GM12878 (cell line): ENCODE measurements around the gene SPIRE1. TPM values are rescaled to one million over a fixed set of nuclear protein-coding genes. Genes with fewer than 3 reads are reported as not detected.

ENCODE experiments used
- ATAC-seq: fragments of 200-7000 bp; cut with Tn5 transposase; 3 replicates; pipeline ENCODE4 v1.9.1; 2020; ENCODE audit warnings: mild to moderate bottlenecking, moderate library complexity
- BruUV-seq: library from RNA; stranded (reverse); fragments of 400-500 nt; replicated peaks from 2 replicates; lab custom pipeline; 2021; lab: Mats Ljungman, UMichigan
- CTCF ChIA-PET: fragments of 300-600 bp; sonication (Branson Sonifier 250); formaldehyde crosslinking; extraction: SDS; loops from one replicate; lab custom pipeline; 2021; ENCODE audit warnings: inconsistent platforms; lab: Yijun Ruan, JAX
- POLR2A ChIA-PET: fragments of 350-600 bp; formaldehyde crosslinking; extraction: SDS; loops from one replicate; lab custom pipeline; 2021; ENCODE audit warnings: inconsistent platforms; lab: Charles Lee
- RAD21 ChIA-PET: fragments of 300-600 bp; sonication (Branson Sonifier 250); formaldehyde crosslinking; loops from one replicate; lab custom pipeline; 2023; ENCODE audit warnings: antibody characterized with exemption; ENCODE audit not compliant: unreplicated experiment; lab: Charles Lee
- SMC1A ChIA-PET: fragments of 300-600 bp; sonication (Branson Sonifier 250); formaldehyde crosslinking; loops from one replicate; lab custom pipeline; 2023; ENCODE audit not compliant: unreplicated experiment, uncharacterized antibody; lab: Charles Lee
- DNase-seq: peaks from one replicate; pipeline ENCODE4 v3.0.0-alpha.2; 2011; ENCODE audit warnings: low read depth, low spot score
- FAIRE-seq: peaks from 3 replicates; lab custom pipeline; 2011; peaks lifted over from hg19 to GRCh38; lab: Jason Lieb, UNC
- H2AFZ ChIP-seq: 2 replicates; pipeline ENCODE4 v1.6.0; 2011; ENCODE audit warnings: low read depth, low read length, control low read depth; ENCODE audit not compliant: control insufficient read depth
- H3K27ac ChIP-seq: 2 replicates; pipeline ENCODE4 v1.5.1; 2011; ENCODE audit warnings: control low read depth; ENCODE audit not compliant: control insufficient read depth, insufficient read depth
- H3K27me3 ChIP-seq, 2 experiments: replicated peaks in 1 of 2; 2 replicates each; pipeline versions ENCODE4 v1.6.0 to v1.6.1; 2011; ENCODE audit warnings: low read length in 1 of 2; ENCODE audit not compliant: control insufficient read depth in 2 of 2, insufficient read depth in 2 of 2
- H3K36me3 ChIP-seq, 2 experiments: 2 replicates each; pipeline ENCODE4 v1.5.1; 2011; ENCODE audit warnings: low read length in 1 of 2; ENCODE audit not compliant: control insufficient read depth in 2 of 2, insufficient read depth in 2 of 2
- H3K4me1 ChIP-seq: 2 replicates; pipeline ENCODE4 v1.6.1; 2011; ENCODE audit warnings: mild to moderate bottlenecking, low read length, moderate library complexity, mixed read lengths; ENCODE audit not compliant: control insufficient read depth, insufficient read depth
- H3K4me2 ChIP-seq: 2 replicates; pipeline ENCODE4 v1.6.0; 2011; ENCODE audit warnings: control low read depth; ENCODE audit not compliant: control insufficient read depth, insufficient read depth
- H3K4me3 ChIP-seq: fragments of 200-600 bp; sonication (generic); 2 replicates; pipeline ENCODE4 v1.5.1; 2016
- H3K79me2 ChIP-seq: 2 replicates; pipeline ENCODE4 v1.6.0; 2011; ENCODE audit warnings: low read length; ENCODE audit not compliant: control insufficient read depth, insufficient read depth
- H3K9ac ChIP-seq: 2 replicates; pipeline ENCODE4 v1.8.0; 2011; ENCODE audit warnings: low read length, control low read depth, mixed read lengths; ENCODE audit not compliant: control insufficient read depth, insufficient read depth
- H3K9me3 ChIP-seq: replicated peaks from 3 replicates; pipeline ENCODE4 v1.5.1; 2011; ENCODE audit warnings: mild to moderate bottlenecking, low read length; ENCODE audit not compliant: control insufficient read depth, insufficient read depth
- H4K20me1 ChIP-seq: 2 replicates; pipeline ENCODE4 v1.6.0; 2011; ENCODE audit not compliant: control insufficient read depth, insufficient read depth
- BRCA1 ChIP-seq: IDR thresholded peaks from 2 replicates; pipeline ENCODE4 v1.6.1; 2011; ENCODE audit warnings: low read depth, low read length, improper control_type of control experiment
- CHD1 ChIP-seq: IDR thresholded peaks from 2 replicates; pipeline ENCODE4 v1.6.1; 2012; ENCODE audit warnings: low read depth, low read length, improper control_type of control experiment
- DPF2 ChIP-seq: fragments of 450-650 bp; IDR thresholded peaks from 2 replicates; pipeline ENCODE4 v1.6.1; 2017; ENCODE audit warnings: mild to moderate bottlenecking
- FOXK2 ChIP-seq: fragments of 450-650 bp; IDR thresholded peaks from 2 replicates; pipeline ENCODE4 v1.6.1; 2017; ENCODE audit warnings: mild to moderate bottlenecking, moderate library complexity
- GABPA ChIP-seq: IDR thresholded peaks from 2 replicates; pipeline ENCODE4 v1.6.1; 2014; ENCODE audit warnings: antibody characterized with exemption, low read depth, mild to moderate bottlenecking, inconsistent platforms
- MLLT1 ChIP-seq: fragments of 450-650 bp; IDR thresholded peaks from 2 replicates; pipeline ENCODE4 v1.6.1; 2016; ENCODE audit warnings: mild to moderate bottlenecking
- MYC ChIP-seq: IDR thresholded peaks from 2 replicates; pipeline ENCODE4 v1.6.1; 2011; ENCODE audit warnings: mild to moderate bottlenecking, low read length, moderate library complexity, inconsistent platforms; ENCODE audit not compliant: insufficient read depth, insufficient replicate concordance, insufficient read length, severe bottlenecking
- NR2C2 ChIP-seq: IDR thresholded peaks from 2 replicates; pipeline ENCODE4 v1.6.1; 2011; ENCODE audit warnings: borderline replicate concordance, low read depth; ENCODE audit not compliant: control insufficient read depth, insufficient read length
- PAX8 ChIP-seq: fragments of 450-650 bp; IDR thresholded peaks from 2 replicates; pipeline ENCODE4 v1.6.1; 2017; ENCODE audit warnings: mild to moderate bottlenecking, moderate library complexity
- POLR2A ChIP-seq: IDR thresholded peaks from 2 replicates; pipeline ENCODE4 v1.6.1; 2011; ENCODE audit warnings: low read depth, mild to moderate bottlenecking, low read length
- SPI1 ChIP-seq: IDR thresholded peaks from 2 replicates; pipeline ENCODE4 v1.6.1; 2011; ENCODE audit warnings: low read depth, mild to moderate bottlenecking, low read length, moderate library complexity, borderline replicate concordance; ENCODE audit not compliant: insufficient read depth
- SREBF2 ChIP-seq: IDR thresholded peaks from 2 replicates; pipeline ENCODE4 v1.6.1; 2012; ENCODE audit warnings: mild to moderate bottlenecking, low read length
- SUPT20H ChIP-seq: IDR thresholded peaks from 2 replicates; pipeline ENCODE4 v1.6.1; 2011; ENCODE audit warnings: low read depth, mild to moderate bottlenecking, low read length, moderate library complexity, borderline replicate concordance; ENCODE audit not compliant: control insufficient read depth
- YY1 ChIP-seq: IDR thresholded peaks from 2 replicates; pipeline ENCODE4 v1.6.1; 2011; ENCODE audit warnings: low read depth, mild to moderate bottlenecking, low read length
- ZNF592 ChIP-seq: fragments of 450-650 bp; IDR thresholded peaks from 2 replicates; pipeline ENCODE4 v1.6.1; 2017; ENCODE audit warnings: mild to moderate bottlenecking, moderate library complexity
- WGBS: methylation state at CpG from one replicate; pipeline ENCODE4 v1.1.6; 2016; ENCODE audit warnings: low lambda C conversion rate; ENCODE audit not compliant: insufficient replicate concordance, insufficient coverage; ENCODE audit errors: missing lambda C conversion rate; 5-methylcytosine and 5-hydroxymethylcytosine counted together
- in situ Hi-C: fragments of 300-500 bp; cut with MboI; formaldehyde crosslinking; loops from 9 replicates; pipeline ENCODE4 v1.14.3; 2018; ENCODE audit warnings: mixed read lengths
- intact Hi-C: fragments of 100-400 bp; cut with micrococcal nuclease; formaldehyde crosslinking; loops from one replicate; pipeline ENCODE4 v1.14.2; 2022; ENCODE audit not compliant: unreplicated experiment
- polyA plus RNA-seq, 11 experiments: library from polyadenylated mRNA; depleted of rRNA in 4 of 11; unstranded in 6 of 11; stranded (reverse) in 5 of 11; fragments of >200 nt; fragmentation: Nextera tagmentation in 4 of 11; fragmentation: Illumina TruSeq in 1 of 11; extraction: Ambion mirVana in 4 of 11; extraction: Trizol in 1 of 11; gene quantifications; 1 replicate in 1 of 11; 2 replicates in 10 of 11; pipeline versions ENCODE4 v1.2.1 to v1.2.3, GENCODE V29; 2011 to 2016; ENCODE audit warnings: inconsistent platforms in 2 of 11, missing spikeins in 2 of 11, low read depth in 1 of 11
- total RNA-seq, 4 experiments: library from RNA; depleted of rRNA in 3 of 4; stranded (reverse); fragments of >200 nt in 3 of 4; fragmentation: Illumina TruSeq in 1 of 4; extraction: Trizol in 1 of 4; gene quantifications; 2 replicates each; pipeline versions ENCODE4 v1.2.1 to v1.2.3, GENCODE V29; 2013 to 2021

The SPIRE1 gene
- total and polyA plus RNA-seq, 10 of the 15 experiments (the other 5 are each of a cell fraction or from before 2014, with no cell fraction given), result 0.18 to 9.2 (median 4.3) TPM

- DNase-seq, result no peak
- ATAC-seq, result no peak
- H3K27me3 ChIP-seq, result no peaks in the 10 kb centered on the region; a peak in 1 of 4 replicates
- no TSS peak for BruUV-seq
- RAD21 ChIA-PET, result no interaction called here
- no peaks in the 10 kb centered on the region for H3K36me3 ChIP-seq
- H3K4me2 ChIP-seq, result no peak overlapping the region
- no peaks in the 10 kb centered on the region for H3K9me3 ChIP-seq
- 92% methylated on average over 7 of the region's 7 CpGs for WGBS
- no peaks in the 10 kb centered on the region for H3K4me1 ChIP-seq
- TF ChIP-seq YY1, result no peak
- no peak for TF ChIP-seq MYC
- no peak for TF ChIP-seq SUPT20H
- TF ChIP-seq DPF2, result no peak
- no peak for TF ChIP-seq SREBF2
- TF ChIP-seq FOXK2, result no peak
- no peak for TF ChIP-seq CHD1
- no peak for TF ChIP-seq PAX8
- no peak for TF ChIP-seq SPI1
- TF ChIP-seq NR2C2, result no peak
- no peak for TF ChIP-seq GABPA
- no peak for TF ChIP-seq ZNF592
- TF ChIP-seq POLR2A, result no peak
- TF ChIP-seq BRCA1, result no peak
- no peak for TF ChIP-seq MLLT1
- in situ Hi-C loops, result no loop called here
- intact Hi-C loops, result no loop called here
- no peaks in the 10 kb centered on the region for H4K20me1 ChIP-seq
- H3K4me3 ChIP-seq, result no peak overlapping the region
- POLR2A ChIA-PET, result no interaction called here
- H3K27ac ChIP-seq, result no peak overlapping the region
- no peak overlapping the region for H2AFZ ChIP-seq
- H3K9ac ChIP-seq, result no peak overlapping the region
- H3K79me2 ChIP-seq, result no peaks in the 10 kb centered on the region
- SMC1A ChIA-PET, result no interaction called here
- no peak for FAIRE-seq
- CTCF ChIA-PET, result no interaction called here
These were observed 202.4 kb downstream of the SPIRE1 start for GRCh38 chr18:12455496-12455895.
